K562 (cell line): ENCODE data around the gene PRPSAP1. TPM values are rescaled to one million over a fixed set of nuclear protein-coding genes. Genes with fewer than 3 reads are reported as not detected.

Experiments
- ASH1L ChIP-seq: fragments of 450-650 bp; IDR thresholded peaks from 2 replicates; pipeline ENCODE4 v1.6.1; 2018; ENCODE audit warnings: borderline replicate concordance, mild to moderate bottlenecking, low read depth; ENCODE audit not compliant: partially characterized antibody
- CHD1 ChIP-seq: fragments of 200-600 bp; sonication (generic); IDR thresholded peaks from one replicate; pipeline ENCODE4 v1.6.1; 2012; ENCODE audit warnings: mild to moderate bottlenecking, moderate library complexity, low read length, inconsistent platforms
- EP300 ChIP-seq: IDR thresholded peaks from 2 replicates; pipeline ENCODE4 v1.6.1; 2012; ENCODE audit warnings: low read length, improper control_type of control experiment
- ESRRA ChIP-seq: fragments of 450-650 bp; IDR thresholded peaks from 2 replicates; pipeline ENCODE4 v1.6.1; 2014; ENCODE audit warnings: low read depth, mild to moderate bottlenecking, moderate library complexity, borderline replicate concordance
- ESRRB ChIP-seq: fragments of 250-450 bp; sonication (Bioruptor Pico); IDR thresholded peaks from 2 replicates; pipeline ENCODE4 v1.5.0; 2020; ENCODE audit warnings: mild to moderate bottlenecking, moderate library complexity, borderline replicate concordance
- FOXM1 ChIP-seq, 2 experiments: fragments of 450-650 bp in 1 of 2; sonication (generic) in 1 of 2; formaldehyde crosslinking in 1 of 2; IDR thresholded peaks; 2 replicates each; pipeline versions ENCODE4 v1.6.1 to v1.9.0; 2017 to 2022; ENCODE audit warnings: low read depth in 2 of 2, mild to moderate bottlenecking in 2 of 2, missing genetic modification reagents in 1 of 2, moderate library complexity in 1 of 2
- MAFG ChIP-seq: fragments of 450-650 bp; conservative IDR thresholded peaks from 2 replicates; pipeline ENCODE4 v1.6.1; 2016; ENCODE audit warnings: missing genetic modification characterization, missing compliant biosample characterization
- NCOR1 ChIP-seq: fragments of 450-650 bp; IDR thresholded peaks from 2 replicates; pipeline ENCODE4 v1.6.1; 2016; ENCODE audit warnings: mild to moderate bottlenecking, moderate library complexity
- NFE2 ChIP-seq: IDR thresholded peaks from 2 replicates; pipeline ENCODE4 v1.6.1; 2014; ENCODE audit warnings: antibody characterized with exemption, low read depth
- RB1 ChIP-seq: fragments of 450-650 bp; IDR thresholded peaks from 2 replicates; pipeline ENCODE4 v1.6.1; 2017; ENCODE audit warnings: low read depth, mild to moderate bottlenecking
- RBFOX2 ChIP-seq: fragments of 200-400 bp; formaldehyde crosslinking; IDR thresholded peaks from 2 replicates; pipeline ENCODE4 v1.6.1; 2017; ENCODE audit warnings: low read depth, mild to moderate bottlenecking, low read length, moderate library complexity
- RBM14 ChIP-seq: fragments of 200-400 bp; formaldehyde crosslinking; IDR thresholded peaks from 2 replicates; pipeline ENCODE4 v1.6.1; 2018; ENCODE audit warnings: low read depth, mild to moderate bottlenecking, low read length, moderate library complexity, borderline replicate concordance; ENCODE audit not compliant: insufficient read depth
- RFX1 ChIP-seq: fragments of 450-650 bp; IDR thresholded peaks from 2 replicates; pipeline ENCODE4 v1.6.1; 2016; ENCODE audit warnings: mild to moderate bottlenecking, moderate library complexity
- RUNX1 ChIP-seq: sonication (generic); IDR thresholded peaks from 2 replicates; pipeline ENCODE4 v1.6.1; 2016; ENCODE audit warnings: antibody characterized with exemption, low read depth
- SIN3A ChIP-seq, 2 experiments: fragments of 150-350 bp in 1 of 2; IDR thresholded peaks; 2 replicates each; pipeline ENCODE4 v1.6.1; 2011 to 2016; ENCODE audit warnings: borderline replicate concordance in 2 of 2, low read depth in 2 of 2, low read length in 2 of 2, mild to moderate bottlenecking in 2 of 2, moderate library complexity in 2 of 2; ENCODE audit not compliant: control insufficient read depth in 1 of 2
- TAF1 ChIP-seq: IDR thresholded peaks from 2 replicates; pipeline ENCODE4 v1.6.1; 2011; ENCODE audit warnings: mild to moderate bottlenecking, low read length, moderate library complexity; ENCODE audit not compliant: insufficient read depth, control insufficient read depth, severe bottlenecking; ENCODE audit errors: extremely low read depth
- ZBED1 ChIP-seq: IDR thresholded peaks from 2 replicates; pipeline ENCODE4 v1.6.1; 2014
- ZNF263 ChIP-seq: sonication (generic); formaldehyde crosslinking; IDR thresholded peaks from 2 replicates; pipeline ENCODE4 v1.8.0; 2022; ENCODE audit warnings: mild to moderate bottlenecking, missing genetic modification reagents, borderline replicate concordance
- ZNF316 ChIP-seq: fragments of 450-650 bp; IDR thresholded peaks from 2 replicates; pipeline ENCODE4 v1.6.1; 2016
- ZNF431 ChIP-seq: sonication (generic); formaldehyde crosslinking; IDR thresholded peaks from 2 replicates; pipeline ENCODE4 v1.8.0; 2022; ENCODE audit warnings: mild to moderate bottlenecking, missing genetic modification reagents
- ZNF436 ChIP-seq: fragments of 250-450, 450-650 bp; sonication (Bioruptor Pico); formaldehyde crosslinking; IDR thresholded peaks from 2 replicates; pipeline ENCODE4 v1.7.0; 2020; ENCODE audit warnings: mild to moderate bottlenecking
- ZNF444 ChIP-seq: fragments of 250-450 bp; sonication (Bioruptor Pico); IDR thresholded peaks from 2 replicates; pipeline ENCODE4 v1.4.0; 2020; ENCODE audit warnings: mild to moderate bottlenecking, moderate library complexity
- ZNF766 ChIP-seq: fragments of 200-800 bp; sonication (Bioruptor generic); conservative IDR thresholded peaks from 2 replicates; pipeline ENCODE4 v1.6.1; 2016; ENCODE audit warnings: missing genetic modification characterization, missing compliant biosample characterization
- ZNF778 ChIP-seq: fragments of 450-650 bp; formaldehyde crosslinking; IDR thresholded peaks from 2 replicates; pipeline ENCODE4 v1.4.0; 2020; ENCODE audit warnings: mild to moderate bottlenecking, moderate library complexity
- polyA plus RNA-seq, 8 experiments: library from polyadenylated mRNA; depleted of rRNA in 4 of 8; stranded (reverse) in 5 of 8; unstranded in 3 of 8; fragments of >200 nt; fragmentation: Nextera tagmentation in 2 of 8; fragmentation: Illumina TruSeq in 1 of 8; extraction: Ambion mirVana in 2 of 8; extraction: Trizol in 1 of 8; gene quantifications; 2 replicates each; pipeline versions ENCODE4 v1.2.1 to v1.2.3, GENCODE V29; 2011 to 2014; ENCODE audit warnings: inconsistent platforms in 1 of 8, missing spikeins in 1 of 8
- total RNA-seq, 7 experiments: library from RNA; depleted of rRNA in 6 of 7; stranded (reverse); fragments of >200 nt in 6 of 7; fragmentation: Illumina TruSeq in 2 of 7; extraction: Trizol in 2 of 7; gene quantifications; 2 replicates each; pipeline versions ENCODE4 v1.2.1 to v1.2.3, GENCODE V29; 2011 to 2021; ENCODE audit warnings: low replicate concordance in 1 of 7
- TF ChIP-seq, protein P1 (sequence below): fragments of 450-650 bp; formaldehyde crosslinking; IDR thresholded peaks from 2 replicates; pipeline ENCODE4 v1.4.0; 2020; ENCODE audit warnings: mild to moderate bottlenecking, moderate library complexity
- TF ChIP-seq, protein P2 (sequence below): sonication (generic); formaldehyde crosslinking; IDR thresholded peaks from 2 replicates; pipeline ENCODE4 v1.9.0; 2022; ENCODE audit warnings: mild to moderate bottlenecking, missing genetic modification reagents
- TF ChIP-seq, protein P3 (sequence below): IDR thresholded peaks from 2 replicates; pipeline ENCODE4 v1.6.1; 2011; ENCODE audit not compliant: insufficient read length; ENCODE audit errors: extremely low read depth

Gene PRPSAP1
- total and polyA plus RNA-seq, 9 of the 15 experiments (the other 6 are each of a cell fraction or from before 2014, with no cell fraction given), result 21.9 to 77.1 (median 40.8) TPM

DNA sequence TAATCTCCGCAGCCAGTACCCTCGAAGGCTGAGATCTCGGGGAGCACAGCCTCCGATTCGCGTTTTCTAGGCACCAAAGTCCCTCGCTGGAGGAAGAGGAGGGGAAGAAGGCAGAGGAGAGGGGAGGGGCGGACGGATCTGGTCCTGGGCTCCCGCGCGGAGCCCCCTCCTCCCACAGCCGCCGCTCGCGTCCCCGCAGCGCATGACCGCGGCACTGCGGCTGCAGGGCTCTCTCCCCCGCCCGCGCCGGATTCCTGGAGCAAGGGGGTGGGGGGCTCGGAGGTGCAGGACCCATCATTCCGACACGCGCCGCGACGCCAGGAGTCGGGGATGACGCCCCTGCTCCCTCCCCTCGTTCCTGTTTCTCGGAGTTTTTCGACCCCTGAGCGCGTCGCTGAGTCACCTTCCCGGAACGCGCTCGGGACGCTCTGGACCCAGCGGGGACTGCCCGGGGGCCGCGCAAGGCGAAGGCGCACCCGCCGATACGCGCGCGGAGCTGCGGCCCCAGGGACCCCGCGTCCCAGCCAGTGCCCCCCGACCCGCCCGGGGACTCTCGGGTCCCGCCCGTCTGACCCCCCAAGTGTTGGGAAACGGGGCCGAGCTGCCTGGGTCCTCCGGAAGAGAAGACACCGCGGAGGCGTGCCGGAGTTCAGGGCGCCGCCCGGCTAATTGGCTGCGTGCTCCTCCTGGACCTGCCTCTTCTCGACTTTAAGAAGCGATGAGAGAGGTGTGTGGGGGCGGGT, 29.3 kb upstream of the PRPSAP1 start (continued):
- peak in 1 of 2 experiments; percentile 12; a peak in 1 of 4 replicates for TF ChIP-seq SIN3A (IDR thresholded peaks at IDR 0.05; ENCODE audit: borderline replicate concordance in 2 of 2, control insufficient read depth in 1 of 2, low read depth in 2 of 2, low read length in 2 of 2)
- TF ChIP-seq, protein P1, sequence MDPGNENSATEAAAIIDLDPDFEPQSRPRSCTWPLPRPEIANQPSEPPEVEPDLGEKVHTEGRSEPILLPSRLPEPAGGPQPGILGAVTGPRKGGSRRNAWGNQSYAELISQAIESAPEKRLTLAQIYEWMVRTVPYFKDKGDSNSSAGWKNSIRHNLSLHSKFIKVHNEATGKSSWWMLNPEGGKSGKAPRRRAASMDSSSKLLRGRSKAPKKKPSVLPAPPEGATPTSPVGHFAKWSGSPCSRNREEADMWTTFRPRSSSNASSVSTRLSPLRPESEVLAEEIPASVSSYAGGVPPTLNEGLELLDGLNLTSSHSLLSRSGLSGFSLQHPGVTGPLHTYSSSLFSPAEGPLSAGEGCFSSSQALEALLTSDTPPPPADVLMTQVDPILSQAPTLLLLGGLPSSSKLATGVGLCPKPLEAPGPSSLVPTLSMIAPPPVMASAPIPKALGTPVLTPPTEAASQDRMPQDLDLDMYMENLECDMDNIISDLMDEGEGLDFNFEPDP (CRISPR knock-in tag), result no peak
- TF ChIP-seq RBM14, result 0 out of 2 replicates have a peak, but pooled peaks have one; percentile 73
- no peak for TF ChIP-seq CHD1
- TF ChIP-seq EP300, result no peak
- no peak for TF ChIP-seq ZNF766
- no peak for TF ChIP-seq ZNF263 (CRISPR knock-in tag)
- TF ChIP-seq MAFG (tag), result 0 out of 2 replicates have a peak, but pooled peaks have one; percentile 14
- no peak for TF ChIP-seq ASH1L
- TF ChIP-seq TAF1, result peak; percentile 14
- no peak for TF ChIP-seq ESRRB
- TF ChIP-seq ZNF316, result peak; percentile 38
- TF ChIP-seq NCOR1, result no peak
- TF ChIP-seq RB1, result peak; percentile 57; the same call in 1 of the 2 replicates
- no peak for TF ChIP-seq RUNX1
- TF ChIP-seq, protein P2, sequence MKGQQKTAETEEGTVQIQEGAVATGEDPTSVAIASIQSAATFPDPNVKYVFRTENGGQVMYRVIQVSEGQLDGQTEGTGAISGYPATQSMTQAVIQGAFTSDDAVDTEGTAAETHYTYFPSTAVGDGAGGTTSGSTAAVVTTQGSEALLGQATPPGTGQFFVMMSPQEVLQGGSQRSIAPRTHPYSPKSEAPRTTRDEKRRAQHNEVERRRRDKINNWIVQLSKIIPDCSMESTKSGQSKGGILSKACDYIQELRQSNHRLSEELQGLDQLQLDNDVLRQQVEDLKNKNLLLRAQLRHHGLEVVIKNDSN (CRISPR knock-in tag), result peak; percentile 32; the same call in 1 of the 2 replicates
- peak; percentile 69 for TF ChIP-seq RBFOX2
- 0 out of 2 replicates have a peak, but pooled peaks have one; percentile 7 for TF ChIP-seq ZNF431 (CRISPR knock-in tag)
- TF ChIP-seq, protein P3, sequence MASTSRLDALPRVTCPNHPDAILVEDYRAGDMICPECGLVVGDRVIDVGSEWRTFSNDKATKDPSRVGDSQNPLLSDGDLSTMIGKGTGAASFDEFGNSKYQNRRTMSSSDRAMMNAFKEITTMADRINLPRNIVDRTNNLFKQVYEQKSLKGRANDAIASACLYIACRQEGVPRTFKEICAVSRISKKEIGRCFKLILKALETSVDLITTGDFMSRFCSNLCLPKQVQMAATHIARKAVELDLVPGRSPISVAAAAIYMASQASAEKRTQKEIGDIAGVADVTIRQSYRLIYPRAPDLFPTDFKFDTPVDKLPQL, result no peak
- no peak for TF ChIP-seq ZNF436 (CRISPR knock-in tag)
- no peak for TF ChIP-seq ZNF778
- no peak for TF ChIP-seq ESRRA
- no peak for TF ChIP-seq ZBED1
- TF ChIP-seq ZNF444 (CRISPR knock-in tag), result no peak
- no peak for TF ChIP-seq RFX1
- TF ChIP-seq FOXM1 (IDR thresholded peaks at IDR 0.05; ENCODE audit: low read depth), result no peak
- TF ChIP-seq FOXM1 (CRISPR knock-in tag; IDR thresholded peaks at IDR 0.05; ENCODE audit: low read depth), result no peak
- peak; percentile 82 for TF ChIP-seq NFE2
